ENCODE data around the gene PPP2R2C.

DNA sequence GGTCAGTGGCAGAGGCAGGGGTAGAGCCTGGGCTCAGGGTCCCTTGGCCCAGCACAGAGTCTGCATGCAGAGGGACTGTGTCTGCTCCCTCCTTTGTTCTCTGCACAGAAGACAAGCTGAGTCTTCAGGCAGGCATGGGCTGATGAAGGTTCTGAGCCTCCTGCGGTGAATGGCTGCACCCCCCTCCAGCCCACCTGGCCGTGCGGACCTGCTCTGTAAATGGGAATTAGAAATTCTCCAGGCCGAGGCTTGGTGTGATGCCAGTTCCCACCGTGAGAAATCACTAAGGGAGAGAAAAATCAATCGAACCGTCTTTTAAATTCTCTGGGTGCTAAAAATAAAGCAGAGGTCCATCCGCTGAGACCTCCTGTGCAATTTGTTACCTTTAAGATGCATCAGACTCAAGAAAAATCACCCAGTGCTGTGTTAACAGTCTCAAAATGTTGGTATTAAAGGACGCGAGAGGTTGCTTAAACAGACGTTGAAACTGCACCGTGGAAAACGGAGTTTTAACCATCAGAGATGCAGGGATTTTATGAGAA is 106.8 kb downstream of the PPP2R2C start:
- TF ChIP-seq EZH2 (IDR thresholded peaks at IDR 0.05; ENCODE audit: borderline replicate concordance, low read length): no peak
- no peak for TF ChIP-seq CTCF (conservative IDR thresholded peaks at IDR 0.05 in 1 of 2, IDR thresholded peaks at IDR 0.05 in 1 of 2; ENCODE audit: extremely low read depth in 1 of 2, insufficient read depth in 1 of 2, low read depth in 1 of 2, low read length in 2 of 2)

Measured in mammary epithelial cell (primary cell).